Gastrocnemius medialis (tissue), 4 donors: Measurements from ENCODE around the gene TAGLN.

Experiments
- POLR2A ChIP-seq, 2 donors: fragments of 450-650 bp; IDR thresholded peaks; one replicate each; pipeline ENCODE4 v1.6.1; 2017; ENCODE audit warnings: antibody characterized with exemption in 2 of 2, mild to moderate bottlenecking in 2 of 2, moderate library complexity in 2 of 2
- TF ChIP-seq, protein P1 (sequence below), 5 experiments: fragments of 450-650 bp in 3 of 5; fragments of 200-600 bp in 2 of 5; sonication (generic) in 2 of 5; IDR thresholded peaks in 4 of 5; conservative IDR thresholded peaks in 1 of 5; 1 replicate in 4 of 5; 2 replicates in 1 of 5; pipeline ENCODE4 v1.5.1; 2016 to 2019; ENCODE audit warnings: antibody characterized with exemption in 5 of 5, mild to moderate bottlenecking in 3 of 5, moderate library complexity in 3 of 5

DNA sequence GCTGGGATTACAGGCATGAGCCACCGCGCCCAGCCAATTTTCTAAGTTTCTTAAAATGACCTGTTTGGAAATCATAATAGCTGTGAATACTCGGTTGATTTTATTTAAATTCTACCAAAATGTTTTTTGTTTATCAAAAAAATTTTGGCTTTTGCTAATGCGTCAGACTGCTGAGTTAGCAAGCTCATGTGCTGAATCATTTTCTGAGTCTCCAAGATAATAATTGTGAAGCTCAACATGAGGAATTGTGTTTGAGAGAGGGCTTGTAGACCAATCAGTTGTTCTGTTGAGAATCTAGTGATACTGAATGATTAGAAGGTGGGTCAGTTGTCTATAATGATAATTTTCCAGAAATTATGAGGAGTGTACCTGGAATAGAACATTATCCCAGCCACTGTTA lies 49.2 kb downstream of the TAGLN start:
- no peak for TF ChIP-seq POLR2A (IDR thresholded peaks at IDR 0.05)
- TF ChIP-seq, protein P1, sequence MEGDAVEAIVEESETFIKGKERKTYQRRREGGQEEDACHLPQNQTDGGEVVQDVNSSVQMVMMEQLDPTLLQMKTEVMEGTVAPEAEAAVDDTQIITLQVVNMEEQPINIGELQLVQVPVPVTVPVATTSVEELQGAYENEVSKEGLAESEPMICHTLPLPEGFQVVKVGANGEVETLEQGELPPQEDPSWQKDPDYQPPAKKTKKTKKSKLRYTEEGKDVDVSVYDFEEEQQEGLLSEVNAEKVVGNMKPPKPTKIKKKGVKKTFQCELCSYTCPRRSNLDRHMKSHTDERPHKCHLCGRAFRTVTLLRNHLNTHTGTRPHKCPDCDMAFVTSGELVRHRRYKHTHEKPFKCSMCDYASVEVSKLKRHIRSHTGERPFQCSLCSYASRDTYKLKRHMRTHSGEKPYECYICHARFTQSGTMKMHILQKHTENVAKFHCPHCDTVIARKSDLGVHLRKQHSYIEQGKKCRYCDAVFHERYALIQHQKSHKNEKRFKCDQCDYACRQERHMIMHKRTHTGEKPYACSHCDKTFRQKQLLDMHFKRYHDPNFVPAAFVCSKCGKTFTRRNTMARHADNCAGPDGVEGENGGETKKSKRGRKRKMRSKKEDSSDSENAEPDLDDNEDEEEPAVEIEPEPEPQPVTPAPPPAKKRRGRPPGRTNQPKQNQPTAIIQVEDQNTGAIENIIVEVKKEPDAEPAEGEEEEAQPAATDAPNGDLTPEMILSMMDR (IDR thresholded peaks at IDR 0.05 in 4 of 5, conservative IDR thresholded peaks at IDR 0.05 in 1 of 5): no peak
